ENCODE measurements around the gene MTG2. TPM values are rescaled to one million over a fixed set of nuclear protein-coding genes. Genes with fewer than 3 reads are reported as not detected.

The MTG2 gene
- polyA plus RNA-seq, 1 of the 3 experiments (the other 2 are of a cell fraction) = 42.9 TPM

- no peak overlapping the region for H3K9ac ChIP-seq
- no peak overlapping the region for H3K4me2 ChIP-seq
Observed at GRCh38 chr20:62161347-62161746, 21.5 kb upstream of the MTG2 start.

DNA sequence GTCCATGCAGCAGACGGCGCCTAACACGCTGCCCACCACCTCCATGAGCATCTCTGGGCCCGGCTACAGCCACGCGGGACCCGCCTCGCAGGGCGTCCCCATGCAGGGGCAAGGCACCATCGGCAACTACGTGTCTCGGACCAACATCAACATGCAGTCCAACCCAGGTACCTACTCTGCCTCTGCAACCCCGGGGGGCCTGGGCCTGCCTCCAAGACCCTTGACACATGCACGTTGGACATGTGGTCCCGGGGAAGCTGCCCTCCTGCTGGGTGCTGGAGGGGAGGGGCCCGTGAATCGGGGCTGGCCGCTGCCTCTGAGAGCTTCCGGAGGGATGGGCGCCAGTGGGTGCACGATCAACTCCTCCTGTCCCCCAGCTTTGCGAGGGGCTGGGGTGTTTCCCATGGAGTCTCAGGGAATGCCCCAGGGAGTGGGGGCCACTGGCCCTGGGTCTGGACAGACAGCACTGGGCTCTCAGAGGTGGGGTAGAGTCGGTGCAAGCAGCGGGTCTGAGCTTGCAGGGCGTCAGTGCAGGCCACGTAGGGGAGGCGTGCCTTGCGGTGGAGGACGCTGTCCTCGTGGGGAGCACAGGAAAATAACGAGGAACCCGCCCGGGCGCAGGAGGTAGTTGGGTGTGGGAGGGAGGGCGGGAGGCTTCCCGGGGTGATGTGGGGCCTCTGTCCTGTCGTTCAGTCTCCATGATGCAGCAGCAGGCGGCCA is 19.9 kb upstream of the MTG2 start:
- ChIA-PET POLR2A (no interaction called here), CTCF (no interaction called here)
- Histone ChIP-seq H4K20me1 (ENCODE audit: insufficient read depth) (peaks cover 10% of the 10 kb centered on the region), H2AFZ (ENCODE audit: low read depth) (no peak overlapping the region), H3K4me1 (ENCODE audit: control insufficient read depth in 1 of 2, insufficient read depth in 2 of 2, low read depth in 1 of 2, low read length in 1 of 2) (no peaks in the 10 kb centered on the region), H3K4me2 (no peak overlapping the region), H3K79me2 (ENCODE audit: insufficient read depth) (peaks cover 16% of the 10 kb centered on the region; the same call in 1 of the 2 replicates), H3F3A (replicated peaks; ENCODE audit: insufficient read depth) (no peaks in the 10 kb centered on the region), H3K27ac (ENCODE audit: low read depth in 2 of 2, low read length in 1 of 2) (no peak overlapping the region), H3K36me3 (replicated peaks in 1 of 2; ENCODE audit: control insufficient read depth in 1 of 2, insufficient read depth in 2 of 2, low read length in 1 of 2) (peaks cover 0 to 42% of the 10 kb centered on the region in 2 experiments), H3K27me3 (ENCODE audit: insufficient read depth) (no peaks in the 10 kb centered on the region), H3K9me2 (no peaks in the 10 kb centered on the region), H3K4me3 (ENCODE audit: low read depth in 2 of 2, low read length in 1 of 2) (no peak overlapping the region), H3K9ac (no peak overlapping the region), H3K9me3 (no peaks in the 10 kb centered on the region)
- 97% methylated on average over 22 of the region's 38 CpGs for WGBS (ENCODE audit: low lambda C conversion rate)
- no peak for DNase-seq
- TF ChIP-seq GABPA (IDR thresholded peaks at IDR 0.05; ENCODE audit: low read depth) (no peak), RXRA (IDR thresholded peaks at IDR 0.05; ENCODE audit: borderline replicate concordance, low read depth) (no peak), CTCF (IDR thresholded peaks at IDR 0.05) (no peak)

More at GRCh38 chr20:62161347-62161746, 21.5 kb upstream of the MTG2 start:
- no peaks in the 10 kb centered on the region for H3K9me2 ChIP-seq
- H3F3A ChIP-seq (replicated peaks; ENCODE audit: insufficient read depth) = no peaks in the 10 kb centered on the region
- H3K79me2 ChIP-seq (ENCODE audit: insufficient read depth) = peaks cover 32% of the 10 kb centered on the region
- H3K27ac ChIP-seq (ENCODE audit: low read depth in 2 of 2, low read length in 1 of 2) = no peak overlapping the region; a peak in 1 of 4 replicates
- H3K4me3 ChIP-seq (ENCODE audit: low read depth in 2 of 2, low read length in 1 of 2) = no peak overlapping the region
- DNase-seq = no peak
- ChIA-PET POLR2A (no interaction called here), CTCF (no interaction called here)
- peaks cover 26% of the 10 kb centered on the region for H4K20me1 ChIP-seq (ENCODE audit: insufficient read depth)
- H3K4me1 ChIP-seq (ENCODE audit: control insufficient read depth in 1 of 2, insufficient read depth in 2 of 2, low read depth in 1 of 2, low read length in 1 of 2) = peaks cover 0 to 5% of the 10 kb centered on the region in 2 experiments; a peak in 1 of 4 replicates
- H2AFZ ChIP-seq (ENCODE audit: low read depth) = no peak overlapping the region
- 74% methylated on average over 11 of the region's 17 CpGs for WGBS (ENCODE audit: low lambda C conversion rate)
- no peaks in the 10 kb centered on the region for H3K9me3 ChIP-seq
- H3K27me3 ChIP-seq (ENCODE audit: insufficient read depth) = no peaks in the 10 kb centered on the region
- no peak for TF ChIP-seq CTCF (IDR thresholded peaks at IDR 0.05)
- no peak for TF ChIP-seq TEAD4 (IDR thresholded peaks at IDR 0.05; ENCODE audit: borderline replicate concordance, insufficient read depth)
- no peak for TF ChIP-seq CHD2 (IDR thresholded peaks at IDR 0.05; ENCODE audit: low read length, partially characterized antibody)
- TF ChIP-seq EZH2phosphoT487 (IDR thresholded peaks at IDR 0.05; ENCODE audit: borderline replicate concordance, low read depth) = no peak
- no peak for TF ChIP-seq FOSL2 (IDR thresholded peaks at IDR 0.05; ENCODE audit: borderline replicate concordance, low read depth)
- TF ChIP-seq SMC3 (IDR thresholded peaks at IDR 0.05; ENCODE audit: low read depth, low read length) = no peak
- TF ChIP-seq FOXJ3 (CRISPR knock-in tag; IDR thresholded peaks at IDR 0.05) = no peak
- TF ChIP-seq ELF1 (IDR thresholded peaks at IDR 0.05) = no peak
- TF ChIP-seq TAF1 (IDR thresholded peaks at IDR 0.05; ENCODE audit: borderline replicate concordance, low read depth, low read length) = no peak
- H3K36me3 ChIP-seq (replicated peaks in 1 of 2; ENCODE audit: control insufficient read depth in 1 of 2, insufficient read depth in 2 of 2, low read length in 1 of 2) = peaks cover 0 to 37% of the 10 kb centered on the region in 2 experiments
